Measurements from ENCODE around the gene PIEZO1.

Gene PIEZO1

GRCh38 chr16:88739139-88739976 lies 45.7 kb downstream of the PIEZO1 start:
- DNase-seq (ENCODE audit: insufficient read length, low spot score) (no peak), FAIRE-seq (no peak)

- FAIRE-seq: no peak
- no peak for DNase-seq (ENCODE audit: insufficient read length, low spot score)
These were observed 46.6 kb downstream of the PIEZO1 start for GRCh38 chr16:88738151-88739084.

- DNase-seq (ENCODE audit: insufficient read length, low spot score) (peak; percentile 83), FAIRE-seq (peak; percentile 94)
These were observed 47.5 kb downstream of the PIEZO1 start for GRCh38 chr16:88737298-88738150.

GRCh38 chr16:88736496-88736895 lies 48.5 kb downstream of the PIEZO1 start:
- FAIRE-seq: no peak
- no peak for DNase-seq (ENCODE audit: insufficient read length, low spot score)

- DNase-seq (ENCODE audit: insufficient read length, low spot score) (no peak), FAIRE-seq (peak; percentile 38)
These were observed 48.9 kb downstream of the PIEZO1 start for GRCh38 chr16:88736088-88736487.

- FAIRE-seq (peak; percentile 63), DNase-seq (ENCODE audit: insufficient read length, low spot score) (no peak)
These were observed 49.4 kb downstream of the PIEZO1 start for GRCh38 chr16:88735616-88736015.

- FAIRE-seq (no peak), DNase-seq (ENCODE audit: insufficient read length, low spot score) (no peak)
These were observed 49.9 kb downstream of the PIEZO1 start for GRCh38 chr16:88735121-88735520.

- DNase-seq (ENCODE audit: insufficient read length, low spot score) (no peak), FAIRE-seq (no peak)
These were observed 50.7 kb downstream of the PIEZO1 start for GRCh38 chr16:88734361-88734728.

GRCh38 chr16:88733630-88734360 lies 51.2 kb downstream of the PIEZO1 start:
- FAIRE-seq: no peak
- no peak for DNase-seq (ENCODE audit: insufficient read length, low spot score)

GRCh38 chr16:88732961-88733294 lies 52.1 kb downstream of the PIEZO1 start:
- FAIRE-seq (no peak), DNase-seq (ENCODE audit: insufficient read length, low spot score) (no peak)

GRCh38 chr16:88732172-88732960 lies 52.7 kb downstream of the PIEZO1 start:
- DNase-seq (ENCODE audit: insufficient read length, low spot score): no peak
- FAIRE-seq: no peak

- FAIRE-seq (peak; percentile 92), DNase-seq (ENCODE audit: insufficient read length, low spot score) (peak; percentile 78)
These were observed 53.3 kb downstream of the PIEZO1 start for GRCh38 chr16:88731699-88732098.

GRCh38 chr16:88730632-88731607 lies 54.1 kb downstream of the PIEZO1 start:
- no peak for DNase-seq (ENCODE audit: insufficient read length, low spot score)
- FAIRE-seq: no peak

- no peak for DNase-seq (ENCODE audit: insufficient read length, low spot score)
- no peak for FAIRE-seq
These were observed 57.1 kb downstream of the PIEZO1 start for GRCh38 chr16:88727871-88728270.

GRCh38 chr16:88726981-88727380 lies 58.0 kb downstream of the PIEZO1 start:
- no peak for DNase-seq (ENCODE audit: insufficient read length, low spot score)
- no peak for FAIRE-seq

GRCh38 chr16:88726408-88726749 lies 58.6 kb downstream of the PIEZO1 start:
- FAIRE-seq (no peak), DNase-seq (ENCODE audit: insufficient read length, low spot score) (no peak)

GRCh38 chr16:88725609-88726407 lies 59.2 kb downstream of the PIEZO1 start:
- no peak for FAIRE-seq

More at GRCh38 chr16:88725609-88726407, 59.2 kb downstream of the PIEZO1 start:
- DNase-seq (ENCODE audit: insufficient read length, low spot score): no peak
